GM19438 (cell line): Measurements from ENCODE around the gene RASSF3.
"Not testable (repeated sequence)": the region's sequence is repeated elsewhere in the genome, so short reads cannot be mapped to it uniquely, and the experiment has no call there.

Experiments
- ATAC-seq: cut with Tn5 transposase; IDR thresholded peaks from one replicate; pipeline ENCODE4 v1.9.1; 2021; ENCODE audit warnings: low read depth; ENCODE audit not compliant: unreplicated experiment

The RASSF3 gene

DNA sequence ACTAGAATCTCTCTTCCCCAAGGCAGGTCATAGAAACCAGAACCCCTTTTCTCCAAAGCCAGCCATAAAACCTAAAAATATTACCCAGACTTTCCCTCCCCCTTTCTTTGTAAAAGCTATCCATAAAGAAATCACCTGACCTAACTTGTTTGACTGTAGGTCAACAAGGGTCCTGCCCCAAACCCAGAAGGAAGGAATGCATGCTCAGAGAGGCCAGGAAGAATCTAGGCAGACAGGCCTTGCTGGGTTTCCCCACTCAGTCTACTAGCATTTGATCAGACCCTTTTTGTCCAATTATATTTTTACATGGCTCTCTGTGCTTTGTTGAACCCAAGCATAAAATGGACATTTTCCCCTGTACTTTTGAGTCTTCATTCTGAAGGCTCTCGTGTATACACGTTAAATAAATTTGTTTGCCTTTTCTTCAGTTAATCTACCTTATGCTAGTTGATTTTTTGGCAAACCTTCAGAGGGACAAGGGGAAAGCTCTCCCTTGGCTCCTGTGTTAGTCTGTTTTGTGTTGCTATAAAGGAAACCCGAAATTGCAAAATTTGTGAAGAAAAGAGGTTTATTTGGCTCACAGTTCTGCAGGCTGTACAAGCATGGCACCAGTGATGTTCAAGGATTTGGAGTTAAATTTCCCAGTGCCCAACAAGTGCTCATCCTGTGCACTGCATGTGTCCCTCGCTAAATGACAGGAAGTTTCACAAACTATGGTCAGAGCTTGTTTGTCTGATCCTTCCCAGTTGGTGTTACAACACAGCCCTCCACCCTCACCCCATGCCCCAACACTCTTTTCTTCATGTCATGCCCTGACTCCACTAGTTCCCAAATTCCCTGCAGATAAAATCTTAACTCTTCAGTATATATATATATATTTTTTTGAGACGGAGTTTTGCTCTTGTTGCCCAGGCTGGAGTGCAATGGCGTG lies 14.2 kb upstream of the RASSF3 start:
- ATAC-seq = no peak

DNA sequence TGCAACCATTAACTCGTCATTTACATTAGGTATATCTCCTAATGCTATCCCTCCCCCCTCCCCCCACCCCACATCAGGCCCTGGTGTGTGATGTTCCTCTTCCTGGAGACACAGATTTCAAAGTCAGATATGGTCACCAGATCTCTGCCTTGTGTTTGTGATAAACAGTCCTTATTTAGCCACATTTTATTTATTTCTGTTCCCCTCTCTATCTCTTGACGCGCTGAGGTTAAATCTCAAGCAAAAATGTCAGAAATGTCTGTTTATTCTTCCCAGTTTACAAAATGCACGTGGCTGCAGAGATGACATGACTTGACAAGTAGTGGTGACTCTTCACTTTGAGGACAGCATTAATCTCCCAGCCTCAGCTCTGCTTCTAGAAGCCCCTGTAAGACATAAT lies 11.5 kb upstream of the RASSF3 start:
- no peak for ATAC-seq

DNA sequence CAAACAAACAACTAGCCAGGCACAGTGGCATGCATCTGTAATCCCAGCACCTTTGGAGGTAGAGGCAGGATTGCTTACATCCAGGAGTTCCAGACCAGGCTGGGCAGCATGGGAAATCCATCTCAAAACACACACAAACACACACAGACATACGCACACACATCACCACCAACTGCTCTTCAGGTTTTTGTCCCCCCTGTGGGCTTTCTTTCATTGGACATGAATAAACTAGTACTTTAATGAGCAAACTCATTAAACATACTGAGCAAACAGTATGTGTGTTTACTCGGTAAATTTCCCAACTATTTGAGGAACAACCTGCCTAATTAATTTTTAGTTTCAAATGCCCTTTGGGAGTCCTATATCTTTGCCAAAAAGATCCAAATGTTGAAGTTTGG lies 10.1 kb upstream of the RASSF3 start:
- ATAC-seq = no peak

DNA sequence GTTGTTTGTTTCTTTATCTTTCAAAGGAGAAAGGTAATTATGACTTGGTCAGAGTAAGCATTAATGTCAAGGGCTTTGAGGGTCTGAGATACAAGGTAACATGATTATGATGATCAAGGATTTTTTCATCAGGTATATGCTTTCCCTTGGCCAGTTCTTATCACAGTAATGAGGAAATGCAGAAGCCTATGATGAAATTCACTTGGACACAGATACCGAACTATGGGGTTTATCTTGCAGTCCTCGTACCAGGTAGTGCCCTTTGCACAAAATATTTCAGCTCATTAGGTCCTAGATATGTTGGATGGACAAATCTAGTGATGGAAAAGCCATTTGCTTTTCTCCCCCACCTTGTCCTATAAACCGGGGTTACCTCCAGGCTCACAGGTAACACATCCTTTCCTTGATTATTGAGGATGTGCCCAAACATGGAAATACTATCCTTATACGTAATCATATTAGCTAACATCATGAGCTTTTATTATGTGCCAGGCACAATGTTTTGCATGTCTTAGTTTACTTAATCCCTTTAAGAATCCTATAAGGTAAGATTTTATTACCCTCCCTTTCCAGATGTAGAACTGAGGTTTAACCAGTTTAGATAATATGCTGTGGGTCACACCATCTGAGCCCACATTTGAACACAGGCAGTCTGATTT lies 7.0 kb upstream of the RASSF3 start:
- ATAC-seq = no peak

DNA sequence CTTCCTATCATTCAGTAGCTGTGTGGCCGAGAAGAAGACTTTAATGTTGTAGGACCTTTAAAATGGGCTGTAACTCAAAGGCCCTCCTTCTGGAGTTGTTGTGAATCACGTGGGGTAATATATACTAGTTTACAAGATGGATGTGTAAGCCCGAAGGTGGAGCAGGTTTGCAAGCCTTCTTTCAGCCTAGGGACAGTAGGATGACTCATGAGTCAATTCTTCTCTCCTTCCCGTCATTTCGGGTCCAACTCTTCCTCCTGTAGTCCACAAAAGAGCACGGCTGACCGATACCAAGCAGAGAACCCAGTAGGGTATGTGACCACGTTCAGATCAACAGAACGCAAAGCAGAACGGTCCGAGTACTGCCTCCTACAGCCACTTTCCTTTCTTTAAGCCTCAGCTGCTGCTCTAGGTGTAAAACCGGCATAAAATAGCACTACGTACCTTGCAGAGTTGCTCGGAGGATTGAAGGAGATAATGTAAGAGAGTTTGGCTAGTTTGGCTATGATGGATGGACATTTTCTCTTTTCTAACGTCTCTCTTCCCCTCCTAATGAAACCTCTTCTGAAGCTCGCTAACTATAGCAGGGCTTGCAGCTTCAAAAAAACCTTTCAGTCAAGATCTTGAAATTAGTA lies 1.3 kb upstream of the RASSF3 start:
- ATAC-seq = peak; percentile 14

DNA sequence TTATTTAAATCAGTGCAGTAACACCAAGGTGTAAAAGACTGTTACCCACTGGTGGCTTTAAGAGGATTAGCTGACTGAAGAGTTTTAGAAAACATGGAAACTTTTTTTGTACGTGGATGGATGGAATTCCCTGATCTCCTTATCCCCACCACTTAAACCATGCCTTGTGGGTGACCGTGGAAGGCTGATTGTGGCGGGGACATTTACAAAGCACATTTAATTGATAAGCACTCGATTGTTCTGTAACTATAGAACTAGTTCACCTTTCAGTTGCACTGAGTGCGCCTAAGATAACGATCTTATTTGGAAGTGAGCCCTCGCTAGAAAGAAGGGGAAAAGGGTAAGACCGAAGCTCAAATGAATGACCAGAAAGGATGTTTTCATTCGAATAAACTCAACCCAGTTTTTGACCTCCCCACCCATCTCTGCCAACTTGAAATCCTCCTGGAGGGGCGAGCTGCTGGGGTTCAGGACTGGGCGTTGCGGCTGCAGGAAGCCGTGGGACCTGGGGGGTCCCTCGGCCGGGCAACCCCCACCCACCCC lies 688 bp upstream of the RASSF3 start:
- ATAC-seq = peak; percentile 0

DNA sequence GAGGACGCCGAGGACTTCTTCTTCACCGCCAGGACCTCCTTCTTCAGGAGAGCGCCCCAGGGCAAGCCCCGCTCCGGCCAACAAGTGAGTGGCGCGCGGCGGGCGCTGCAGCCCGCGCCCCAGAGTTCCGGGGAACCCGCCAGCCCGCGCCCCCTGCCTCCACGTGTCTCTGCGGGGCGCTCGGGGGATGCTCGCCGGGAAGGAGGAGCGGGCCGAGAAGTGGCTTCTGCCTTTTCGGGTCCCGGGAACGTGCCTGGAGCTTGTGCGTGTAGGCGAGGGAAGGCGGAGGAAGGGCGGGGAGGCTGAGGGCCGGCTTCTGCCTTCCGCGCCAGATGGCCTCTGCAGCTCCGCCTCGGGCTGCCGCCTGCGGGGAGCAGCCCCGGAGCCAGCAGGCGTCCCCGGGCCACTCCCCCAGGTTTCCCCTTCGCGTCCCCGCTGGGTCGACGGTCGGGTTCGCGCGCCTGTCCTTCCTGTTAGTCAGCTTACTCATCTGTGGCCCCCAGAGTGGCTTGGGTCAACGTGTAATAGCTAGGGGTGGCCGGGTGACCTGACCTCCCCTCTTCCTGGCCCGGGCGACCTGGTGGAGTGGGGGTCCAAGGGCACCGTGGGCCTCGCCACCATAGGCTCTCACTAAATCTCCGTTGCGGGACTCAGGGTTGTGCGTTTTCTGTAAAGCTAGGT lies 505 bp downstream of the RASSF3 start:
- peak; percentile 48 for ATAC-seq

DNA sequence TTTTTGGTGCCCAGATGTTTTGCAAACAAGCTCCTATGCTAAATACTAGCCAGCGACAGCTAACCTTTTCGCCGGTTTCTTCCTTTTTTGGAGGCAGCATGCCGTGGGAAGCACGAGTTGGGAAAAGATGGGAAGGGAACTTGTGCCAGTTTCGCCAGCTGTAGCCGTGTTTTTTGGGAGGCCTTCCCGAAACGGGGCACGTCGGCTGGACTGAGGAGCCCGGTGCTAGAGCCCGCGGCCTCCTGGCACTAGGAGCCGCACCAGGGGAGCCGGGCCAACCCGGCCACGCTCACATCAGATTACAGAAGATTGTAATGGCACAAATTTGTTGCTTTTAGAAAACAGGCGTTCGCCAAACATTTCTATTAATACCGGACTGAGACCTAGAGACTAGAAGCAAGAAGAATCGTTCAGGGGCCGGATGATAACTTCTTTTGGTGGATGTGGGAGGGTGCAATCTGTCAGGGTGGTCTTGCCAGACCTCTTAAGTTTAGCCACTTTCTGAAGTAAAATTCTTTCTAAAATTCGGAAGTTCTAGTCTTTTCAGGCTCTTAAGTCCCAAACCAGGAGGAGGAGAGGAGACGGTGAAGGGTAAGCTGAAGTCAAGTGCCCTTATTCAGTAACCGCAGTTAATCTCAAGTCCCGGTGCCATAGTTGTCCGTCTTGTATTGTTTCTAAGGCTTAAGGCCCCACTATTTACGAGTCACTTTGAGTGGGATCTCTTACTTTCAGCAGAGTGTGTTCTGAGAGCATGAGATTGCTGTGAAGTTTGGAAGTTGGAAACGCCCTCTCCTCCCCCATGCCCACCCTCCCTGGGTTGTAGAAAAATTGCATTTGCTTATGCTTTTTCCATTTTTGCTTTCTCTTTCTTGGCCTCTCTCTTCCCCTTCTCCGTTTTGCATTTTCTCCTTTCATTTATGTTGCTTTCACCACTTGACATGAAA lies 1.3 kb downstream of the RASSF3 start:
- no peak for ATAC-seq

DNA sequence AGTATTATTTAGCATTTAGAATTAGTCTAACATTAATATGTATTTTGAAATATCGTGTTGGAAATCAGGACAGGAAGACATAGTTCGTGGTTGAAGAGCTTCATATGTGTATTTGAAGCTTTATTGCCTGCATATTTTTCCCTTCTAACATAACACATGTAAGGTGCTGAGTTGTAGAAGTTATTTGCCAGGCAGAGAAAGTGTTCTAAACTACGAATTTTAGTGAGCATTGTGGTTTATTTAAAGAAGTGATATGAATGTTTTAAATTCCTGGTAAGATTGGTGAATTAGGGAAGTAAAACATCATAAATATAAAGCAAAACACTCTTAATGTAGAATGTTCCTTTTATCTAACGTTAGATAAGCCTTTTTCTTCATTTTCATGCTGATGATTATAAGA lies 2.5 kb downstream of the RASSF3 start:
- no peak for ATAC-seq

DNA sequence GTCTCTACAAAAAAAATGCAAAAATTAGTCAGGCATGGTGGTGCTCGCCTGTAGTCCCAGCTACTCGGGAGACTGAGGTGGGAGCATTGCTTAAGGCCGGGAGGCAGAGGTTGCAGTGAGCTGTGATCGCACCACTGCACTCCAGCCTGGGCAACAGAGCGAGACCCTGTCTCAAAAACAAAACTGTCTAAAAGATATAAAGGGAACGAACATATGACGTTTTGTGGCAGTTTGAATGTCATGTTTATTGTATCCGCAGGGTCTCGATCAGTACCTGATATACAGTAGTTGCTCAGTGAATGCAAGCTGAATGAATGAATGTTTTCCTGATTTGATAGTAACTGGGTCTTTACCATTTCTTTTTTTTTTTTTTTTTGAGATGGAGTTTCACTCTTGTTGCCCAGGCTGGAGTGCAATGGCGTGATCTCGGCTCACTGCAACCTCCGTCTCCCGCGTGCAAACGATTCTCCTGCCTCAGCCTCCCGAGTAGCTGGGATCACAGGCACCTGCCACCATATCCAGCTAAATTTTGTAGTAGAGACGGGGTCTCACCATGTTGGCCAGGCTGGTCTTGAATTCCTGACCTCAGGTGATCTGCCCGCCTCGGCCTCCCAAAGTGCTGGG lies 3.6 kb downstream of the RASSF3 start:
- not testable (repeated sequence) for ATAC-seq

DNA sequence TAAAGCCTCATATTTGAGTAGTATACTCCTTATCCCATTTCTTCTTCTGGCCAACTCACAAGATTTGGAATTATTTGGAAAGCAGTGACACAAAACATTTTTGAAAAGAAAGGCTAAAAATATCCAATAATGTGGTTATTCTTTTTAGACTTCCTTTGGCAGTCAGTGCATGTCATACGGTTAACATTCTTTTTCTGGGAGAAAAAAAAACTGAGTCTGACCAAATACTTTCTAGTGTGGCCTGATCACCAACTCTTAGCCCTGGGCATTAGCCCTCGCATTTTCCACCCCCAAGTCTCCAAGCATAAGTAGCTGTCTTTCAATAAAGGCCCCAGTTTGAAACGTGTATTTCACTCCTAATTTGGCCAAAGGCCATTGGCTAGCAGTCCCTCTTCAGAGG lies 5.9 kb downstream of the RASSF3 start:
- no peak for ATAC-seq

DNA sequence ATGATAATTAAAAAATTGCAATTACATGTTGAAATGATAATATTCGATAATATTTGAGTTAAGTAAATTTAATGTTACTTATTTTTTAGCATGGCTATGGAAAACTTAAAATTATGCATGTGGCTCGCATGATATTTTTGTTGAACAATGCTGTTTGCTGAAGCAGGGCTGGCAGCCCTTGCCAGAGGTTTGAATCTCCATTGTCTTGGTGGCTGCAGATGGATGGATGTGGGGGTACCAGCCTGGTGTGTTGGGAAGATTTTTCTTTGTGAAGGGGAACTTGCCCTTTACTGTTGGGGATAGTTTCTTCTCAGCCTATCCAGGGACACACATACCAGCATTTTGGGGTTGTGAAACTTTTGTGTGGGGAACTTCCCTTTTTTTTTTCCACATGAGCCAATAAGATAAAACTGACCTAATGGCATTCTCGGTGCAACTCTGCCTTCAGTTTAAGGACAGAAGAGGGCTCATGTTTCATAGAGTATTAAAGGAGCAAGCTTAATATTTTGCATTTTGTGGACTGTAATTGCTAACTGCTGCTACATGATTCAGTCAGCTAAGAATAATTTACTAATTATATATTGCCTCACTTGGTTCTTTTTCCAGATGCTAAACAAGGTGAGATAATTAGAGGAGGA lies 8.8 kb downstream of the RASSF3 start:
- ATAC-seq = peak; percentile 49

DNA sequence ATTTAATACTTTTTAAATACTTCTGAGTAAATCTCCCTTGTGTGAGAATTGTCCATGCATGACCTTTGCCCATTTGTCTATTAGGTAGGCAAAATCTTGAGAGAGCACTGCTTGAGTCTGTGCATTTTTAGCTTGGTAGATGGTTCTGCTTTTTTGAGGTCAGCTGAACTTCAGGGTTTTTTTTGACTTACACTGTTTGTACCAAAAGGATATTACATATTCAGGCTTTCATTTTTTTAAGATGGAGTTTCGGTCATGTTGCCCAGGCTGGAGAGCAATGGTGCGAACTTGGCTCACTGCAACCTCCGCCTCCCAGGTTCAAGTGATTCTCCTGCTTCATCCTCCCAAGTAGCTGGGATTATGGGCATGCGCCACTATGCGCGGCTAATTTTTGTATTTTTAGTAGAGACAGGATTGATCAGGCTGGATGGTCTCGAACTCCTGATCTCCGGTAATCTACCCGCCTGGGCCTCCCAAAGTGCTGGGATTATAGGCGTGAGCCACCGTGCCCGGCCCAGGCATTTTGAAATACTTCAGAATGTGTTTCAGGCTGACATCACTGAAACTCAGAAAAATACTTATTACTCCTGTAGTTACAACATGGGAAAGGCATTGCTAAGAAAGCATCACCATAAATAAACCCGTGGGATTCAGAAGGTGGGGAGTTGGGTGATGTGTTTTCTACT lies 11.1 kb downstream of the RASSF3 start:
- peak; percentile 54 for ATAC-seq

DNA sequence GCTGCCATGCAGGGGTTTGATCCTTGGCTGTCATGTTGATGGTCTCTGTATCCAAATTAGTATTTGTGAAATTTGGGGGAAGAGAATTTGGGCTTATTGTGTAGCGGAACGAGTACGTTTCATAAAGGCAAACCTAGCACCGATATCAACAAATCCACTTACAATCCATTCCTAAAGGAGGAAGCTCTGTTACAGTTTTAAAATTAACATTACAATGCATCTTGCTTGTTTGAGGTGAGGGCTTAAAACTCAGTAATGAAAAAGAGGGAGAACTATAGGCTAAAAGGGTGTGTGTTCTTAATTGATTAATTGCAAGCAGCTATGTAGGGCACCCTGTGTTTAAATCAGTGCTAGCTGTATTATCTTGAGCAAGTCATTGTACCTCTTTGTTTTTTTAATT lies 13.7 kb downstream of the RASSF3 start:
- no peak for ATAC-seq

DNA sequence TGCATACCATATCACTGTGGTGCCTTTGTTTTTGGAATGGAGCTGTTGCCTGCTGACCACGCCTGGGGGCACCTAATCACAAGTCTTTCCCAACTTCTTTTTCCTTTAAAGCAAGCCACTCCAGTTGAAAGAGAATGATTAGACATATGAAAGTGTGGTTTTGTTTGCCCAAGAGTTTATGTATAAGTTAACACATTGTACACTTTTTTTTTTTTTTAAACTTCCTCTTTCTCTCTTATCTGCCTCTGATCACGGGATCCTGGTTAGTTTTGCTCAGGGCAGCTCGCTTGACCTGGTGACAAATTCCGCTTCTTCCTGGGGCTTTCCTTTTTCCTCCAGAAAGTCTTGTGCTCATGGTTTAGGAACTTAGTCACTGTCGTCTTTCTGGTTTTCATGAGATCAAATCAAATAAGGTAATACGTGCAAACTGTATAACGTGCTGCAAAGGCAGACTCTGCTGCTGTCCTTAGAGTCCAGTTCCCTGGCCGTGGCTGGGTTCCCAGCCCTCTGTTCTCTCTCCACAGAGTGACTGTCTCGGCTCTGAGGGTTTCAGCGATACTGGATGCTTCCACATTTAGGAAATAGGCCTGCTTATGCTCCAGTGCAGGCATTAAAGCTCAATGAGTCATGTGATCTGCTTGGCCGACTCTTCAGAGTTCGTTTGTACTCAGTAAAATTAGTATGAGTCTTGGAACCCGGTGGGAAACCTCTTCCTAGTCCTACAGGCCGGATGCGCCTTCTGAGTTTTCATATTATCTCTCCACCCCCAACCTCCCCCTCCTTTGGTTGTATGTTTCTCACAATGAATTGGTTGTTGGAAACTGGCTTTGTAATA lies 15.2 kb downstream of the RASSF3 start:
- peak; percentile 54 for ATAC-seq

DNA sequence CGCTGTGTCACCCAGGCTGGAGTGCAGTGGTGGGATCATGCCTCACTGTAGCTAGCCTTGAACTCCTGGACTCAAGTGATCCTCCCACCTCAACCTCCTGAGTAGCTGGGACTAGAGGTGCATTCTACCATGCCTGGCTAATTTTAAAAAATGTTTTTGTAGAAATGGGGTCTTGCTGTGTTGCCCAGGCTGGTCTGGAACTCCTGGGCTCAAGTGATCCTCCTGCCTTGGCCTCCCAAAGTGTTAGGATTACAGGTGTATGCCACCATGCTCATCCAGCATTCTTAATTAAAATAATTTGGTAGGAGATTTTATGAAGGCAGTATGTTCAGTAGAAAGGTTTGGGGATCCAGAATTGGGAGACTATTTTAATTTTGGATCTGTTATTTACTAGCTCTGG lies 16.3 kb downstream of the RASSF3 start:
- not testable (repeated sequence) for ATAC-seq

DNA sequence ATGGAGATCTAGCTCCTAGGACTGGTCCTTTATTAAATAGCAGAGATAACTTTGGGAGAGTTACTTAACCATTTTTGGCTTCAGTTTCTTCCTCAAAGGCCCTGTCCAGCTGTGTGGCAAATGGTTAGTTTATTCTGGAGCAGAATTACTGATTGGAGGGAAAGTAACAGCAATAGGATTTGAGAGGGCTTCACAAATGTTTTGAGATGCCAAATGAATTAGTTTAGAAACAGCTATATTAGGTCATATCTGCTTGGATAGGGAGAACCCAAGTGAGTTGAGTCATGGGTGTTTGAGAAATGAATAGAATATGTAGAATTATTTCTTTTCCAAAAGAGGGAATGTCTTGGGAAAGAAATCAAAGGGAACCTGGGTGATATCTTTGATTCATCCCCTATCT lies 17.5 kb downstream of the RASSF3 start:
- no peak for ATAC-seq
